GM23338 (cell line): Measurements from ENCODE around the gene RINT1. TPM values are rescaled to one million over a fixed set of nuclear protein-coding genes. Genes with fewer than 3 reads are reported as not detected.

Source experiments
- ATAC-seq: fragments of 200-7000 bp; cut with Tn5 transposase; 3 replicates; pipeline ENCODE4 v1.9.1; 2020
- DNase-seq: peaks from one replicate; pipeline ENCODE4 v3.0.0-alpha.2; 2015; ENCODE audit warnings: low spot score
- H2AFZ ChIP-seq: fragments of 200-600 bp; sonication (generic); 2 replicates; pipeline ENCODE4 v1.8.0; 2016; ENCODE audit warnings: antibody characterized with exemption, mild to moderate bottlenecking, moderate library complexity
- H3F3A ChIP-seq: fragments of 200-600 bp; sonication (generic); replicated peaks from 2 replicates; pipeline ENCODE4 v1.8.0; 2017; ENCODE audit warnings: antibody characterized with exemption, mixed run types, low read depth
- H3K27ac ChIP-seq: fragments of 200-600 bp; sonication (generic); 2 replicates; pipeline ENCODE4 v1.6.1; 2016; ENCODE audit warnings: low read depth
- H3K27me3 ChIP-seq: fragments of 200-600 bp; sonication (generic); 2 replicates; pipeline ENCODE4 v1.8.0; 2016; ENCODE audit warnings: mild to moderate bottlenecking, mixed run types, moderate library complexity; ENCODE audit not compliant: insufficient read depth
- H3K36me3 ChIP-seq: fragments of 200-600 bp; sonication (generic); 2 replicates; pipeline ENCODE4 v1.8.0; 2016; ENCODE audit warnings: mild to moderate bottlenecking; ENCODE audit not compliant: insufficient read depth
- H3K4me1 ChIP-seq: fragments of 200-600 bp; sonication (generic); 2 replicates; pipeline ENCODE4 v1.8.0; 2016; ENCODE audit warnings: mild to moderate bottlenecking, moderate library complexity; ENCODE audit not compliant: insufficient read depth
- H3K4me2 ChIP-seq: fragments of 200-600 bp; sonication (generic); 2 replicates; pipeline ENCODE4 v1.7.1; 2017; ENCODE audit warnings: mixed run types
- H3K4me3 ChIP-seq: fragments of 200-600 bp; sonication (generic); 2 replicates; pipeline ENCODE4 v1.6.1; 2016; ENCODE audit warnings: mixed run types
- H3K79me2 ChIP-seq: fragments of 200-600 bp; sonication (generic); replicated peaks from 2 replicates; pipeline ENCODE4 v1.8.0; 2017; ENCODE audit warnings: mild to moderate bottlenecking; ENCODE audit not compliant: insufficient read depth
- H3K9me2 ChIP-seq: fragments of 200-600 bp; sonication (generic); 2 replicates; pipeline ENCODE4 v1.8.0; 2017; ENCODE audit not compliant: insufficient read depth
- H4K20me1 ChIP-seq: fragments of 200-600 bp; sonication (generic); replicated peaks from 2 replicates; pipeline ENCODE4 v1.8.0; 2017; ENCODE audit warnings: mild to moderate bottlenecking; ENCODE audit not compliant: insufficient read depth
- H3K27ac Mint-ChIP-seq: 2 replicates; pipeline ENCODE4 v1.8.0; 2020; ENCODE audit warnings: inconsistent platforms, mild to moderate bottlenecking, moderate library complexity, mixed read lengths
- H3K27me3 Mint-ChIP-seq: 3 replicates; pipeline ENCODE4 v1.8.0; 2022; ENCODE audit warnings: low read depth, mild to moderate bottlenecking, moderate library complexity, mixed read lengths, inconsistent platforms; ENCODE audit not compliant: insufficient read depth, poor library complexity
- H3K36me3 Mint-ChIP-seq: 3 replicates; pipeline ENCODE4 v1.8.0; 2021; ENCODE audit warnings: low read depth, mild to moderate bottlenecking, inconsistent platforms, moderate library complexity, mixed read lengths
- H3K4me1 Mint-ChIP-seq: 3 replicates; pipeline ENCODE4 v1.8.0; 2020; ENCODE audit warnings: mild to moderate bottlenecking, inconsistent platforms, mixed read lengths
- H3K4me3 Mint-ChIP-seq: 3 replicates; pipeline ENCODE4 v1.8.0; 2021; ENCODE audit warnings: moderate library complexity, mild to moderate bottlenecking, inconsistent platforms, mixed read lengths
- H3K9me3 Mint-ChIP-seq: 3 replicates; pipeline ENCODE4 v1.8.0; 2020; ENCODE audit warnings: moderate library complexity, mild to moderate bottlenecking, inconsistent platforms, mixed read lengths
- ETS1 ChIP-seq: IDR thresholded peaks from 2 replicates; pipeline ENCODE4 v1.6.1; 2016; ENCODE audit warnings: antibody characterized with exemption
- EZH2 ChIP-seq: fragments of 200-600 bp; sonication (generic); IDR thresholded peaks from one replicate; pipeline ENCODE4 v1.8.0; 2017; ENCODE audit warnings: antibody characterized with exemption, mild to moderate bottlenecking, low read depth; ENCODE audit not compliant: unreplicated experiment
- EZH2phosphoT487 ChIP-seq: fragments of 200-600 bp; sonication (generic); IDR thresholded peaks from one replicate; pipeline ENCODE4 v1.8.1; 2018; ENCODE audit warnings: antibody characterized with exemption; ENCODE audit not compliant: unreplicated experiment
- NANOG ChIP-seq: IDR thresholded peaks from 2 replicates; pipeline ENCODE4 v1.6.1; 2016; ENCODE audit warnings: antibody characterized with exemption, borderline replicate concordance
- POLR2AphosphoS5 ChIP-seq: IDR thresholded peaks from 2 replicates; pipeline ENCODE4 v1.6.1; 2016; ENCODE audit warnings: antibody characterized with exemption, low read depth
- REST ChIP-seq: IDR thresholded peaks from one replicate; pipeline ENCODE4 v1.6.1; 2018; ENCODE audit warnings: antibody characterized with exemption; ENCODE audit not compliant: unreplicated experiment
- STAT1 ChIP-seq: IDR thresholded peaks from one replicate; pipeline ENCODE4 v1.6.1; 2016; ENCODE audit warnings: antibody characterized with exemption; ENCODE audit not compliant: unreplicated experiment
- ZNF331 ChIP-seq: fragments of 250-450 bp; sonication (Bioruptor Pico); IDR thresholded peaks from 2 replicates; pipeline ENCODE4 v1.5.0; 2020; ENCODE audit warnings: low read depth, mild to moderate bottlenecking, moderate library complexity
- polyA plus RNA-seq: library from polyadenylated mRNA; unstranded; fragments of >200 nt; fragmentation: Nextera tagmentation; extraction: Ambion mirVana; gene quantifications from 2 replicates; pipeline ENCODE4 v1.2.1, GENCODE V29; 2016
- total RNA-seq: library from RNA; depleted of rRNA; stranded (reverse); fragments of >200 nt; shearing (Covaris generic); gene quantifications from 2 replicates; pipeline ENCODE4 v1.2.3, GENCODE V29; 2014

RINT1 gene
- total and polyA plus RNA-seq, 2 experiments from 2014 or later: 18.5 to 31.2 TPM

GRCh38 chr7:105567024-105567423, 35.0 kb downstream of the RINT1 start:
- no peak for DNase-seq
- peaks cover 2% of the 10 kb centered on the region for H3K27me3 Mint-ChIP-seq
- Histone ChIP-seq H4K20me1 (no peaks in the 10 kb centered on the region), H3K9me2 (no peaks in the 10 kb centered on the region), H3K4me2 (no peak overlapping the region), H3K79me2 (no peaks in the 10 kb centered on the region), H3K4me3 (no peak overlapping the region), H3K27ac (no peak overlapping the region), H2AFZ (no peak overlapping the region), H3F3A (0 out of 2 replicates have a peak, but pooled peaks cover 8% of the 10 kb centered on the region), H3K36me3 (peaks cover 12% of the 10 kb centered on the region), H3K4me1 (no peaks in the 10 kb centered on the region), H3K27me3 (no peaks in the 10 kb centered on the region)
- H3K4me1 Mint-ChIP-seq: no peaks in the 10 kb centered on the region
- H3K9me3 Mint-ChIP-seq: no peaks in the 10 kb centered on the region
- no peak overlapping the region for H3K4me3 Mint-ChIP-seq
- H3K36me3 Mint-ChIP-seq: peaks cover 35% of the 10 kb centered on the region; the same call in 2 of the 3 replicates
- no peak for TF ChIP-seq POLR2AphosphoS5
- no peak for TF ChIP-seq EZH2
- no peak for TF ChIP-seq ETS1
- TF ChIP-seq ZNF331 (CRISPR knock-in tag): no peak
- TF ChIP-seq STAT1: no peak
- no peak for TF ChIP-seq EZH2phosphoT487
- no peak for TF ChIP-seq NANOG
- no peak for ATAC-seq
- no peak overlapping the region for H3K27ac Mint-ChIP-seq

- peaks cover 2% of the 10 kb centered on the region for H3K27me3 Mint-ChIP-seq
- Histone ChIP-seq H3F3A (0 out of 2 replicates have a peak, but pooled peaks cover 8% of the 10 kb centered on the region), H4K20me1 (no peaks in the 10 kb centered on the region), H3K79me2 (no peaks in the 10 kb centered on the region), H3K36me3 (peaks cover 12% of the 10 kb centered on the region), H3K27me3 (no peaks in the 10 kb centered on the region), H3K4me1 (no peaks in the 10 kb centered on the region), H3K4me2 (no peak overlapping the region), H3K9me2 (no peaks in the 10 kb centered on the region), H2AFZ (no peak overlapping the region), H3K4me3 (no peak overlapping the region), H3K27ac (no peak overlapping the region)
- DNase-seq: no peak
- ATAC-seq: no peak
- H3K27ac Mint-ChIP-seq: no peak overlapping the region
- peaks cover 35% of the 10 kb centered on the region; the same call in 2 of the 3 replicates for H3K36me3 Mint-ChIP-seq
- no peak overlapping the region for H3K4me3 Mint-ChIP-seq
- no peaks in the 10 kb centered on the region for H3K9me3 Mint-ChIP-seq
- no peak for TF ChIP-seq POLR2AphosphoS5
- H3K4me1 Mint-ChIP-seq: no peaks in the 10 kb centered on the region
Observed at GRCh38 chr7:105567821-105568220, 35.8 kb downstream of the RINT1 start.

GRCh38 chr7:105571891-105572290, 39.9 kb downstream of the RINT1 start:
- no peak for DNase-seq
- Histone ChIP-seq H3K4me2 (no peak overlapping the region), H3F3A (0 out of 2 replicates have a peak, but pooled peaks cover 8% of the 10 kb centered on the region), H3K27ac (no peak overlapping the region), H3K9me2 (no peaks in the 10 kb centered on the region), H3K79me2 (no peaks in the 10 kb centered on the region), H3K4me3 (no peak overlapping the region), H3K4me1 (no peaks in the 10 kb centered on the region), H3K36me3 (no peaks in the 10 kb centered on the region; the same call in 1 of the 2 replicates), H4K20me1 (no peaks in the 10 kb centered on the region; the same call in 1 of the 2 replicates), H2AFZ (no peak overlapping the region), H3K27me3 (no peaks in the 10 kb centered on the region)
- H3K36me3 Mint-ChIP-seq: peaks cover 14% of the 10 kb centered on the region; the same call in 2 of the 3 replicates
- peaks cover 3% of the 10 kb centered on the region; the same call in 2 of the 3 replicates for H3K9me3 Mint-ChIP-seq
- no peak overlapping the region for H3K27ac Mint-ChIP-seq
- H3K27me3 Mint-ChIP-seq: peaks cover 2% of the 10 kb centered on the region
- H3K4me3 Mint-ChIP-seq: no peak overlapping the region
- ATAC-seq: no peak
- H3K4me1 Mint-ChIP-seq: no peaks in the 10 kb centered on the region
- TF ChIP-seq ZNF331 (CRISPR knock-in tag): no peak
- TF ChIP-seq REST: no peak
